HG03039 (cell line): Measurements from ENCODE around the gene SPOCK3.
"Not testable (repeated sequence)": the region's sequence is repeated elsewhere in the genome, so short reads cannot be mapped to it uniquely, and the experiment has no call there.

ENCODE experiments used
- ATAC-seq: cut with Tn5 transposase; IDR thresholded peaks from one replicate; pipeline ENCODE4 v1.9.1; 2021; ENCODE audit warnings: mild to moderate bottlenecking, moderate library complexity; ENCODE audit not compliant: unreplicated experiment

SPOCK3 gene

GRCh38 chr4:166968219-166968618 lies 266.1 kb downstream of the SPOCK3 start:
- ATAC-seq: not testable (repeated sequence)

- ATAC-seq: no peak
Measured at GRCh38 chr4:166965562-166965961, 268.7 kb downstream of the SPOCK3 start.

- ATAC-seq: no peak
Measured at GRCh38 chr4:166957451-166957850, 276.8 kb downstream of the SPOCK3 start.

- no peak for ATAC-seq
Measured at GRCh38 chr4:166956484-166956883, 277.8 kb downstream of the SPOCK3 start.

- peak; percentile 91 for ATAC-seq
Measured at GRCh38 chr4:166941629-166942028, 292.7 kb downstream of the SPOCK3 start.

- ATAC-seq: no peak
Measured at GRCh38 chr4:166930464-166930863, 303.8 kb downstream of the SPOCK3 start.

GRCh38 chr4:166924424-166924823 lies 309.9 kb downstream of the SPOCK3 start:
- no peak for ATAC-seq

GRCh38 chr4:166913926-166914325 lies 320.4 kb downstream of the SPOCK3 start:
- ATAC-seq: no peak

- ATAC-seq: no peak
Measured at GRCh38 chr4:166903408-166903807, 330.9 kb downstream of the SPOCK3 start.

- no peak for ATAC-seq
Measured at GRCh38 chr4:166902941-166903340, 331.4 kb downstream of the SPOCK3 start.

GRCh38 chr4:166896254-166896653 lies 338.0 kb downstream of the SPOCK3 start:
- ATAC-seq: peak; percentile 81

GRCh38 chr4:166895771-166896170 lies 338.5 kb downstream of the SPOCK3 start:
- no peak for ATAC-seq

GRCh38 chr4:166887457-166887856 lies 346.8 kb downstream of the SPOCK3 start:
- ATAC-seq: no peak

- no peak for ATAC-seq
Measured at GRCh38 chr4:166886718-166887117, 347.6 kb downstream of the SPOCK3 start.

- ATAC-seq: no peak
Measured at GRCh38 chr4:166882221-166882620, 352.1 kb downstream of the SPOCK3 start.

- ATAC-seq: no peak
Measured at GRCh38 chr4:166875821-166876220, 358.5 kb downstream of the SPOCK3 start.

GRCh38 chr4:166862032-166862431 lies 372.3 kb downstream of the SPOCK3 start:
- ATAC-seq: no peak

- not testable (repeated sequence) for ATAC-seq
Measured at GRCh38 chr4:166850398-166850797, 383.9 kb downstream of the SPOCK3 start.

GRCh38 chr4:166846939-166847338 lies 387.4 kb downstream of the SPOCK3 start:
- peak; percentile 51 for ATAC-seq

GRCh38 chr4:166842795-166843261 lies 391.5 kb downstream of the SPOCK3 start:
- no peak for ATAC-seq

- peak; percentile 77 for ATAC-seq
Measured at GRCh38 chr4:166839615-166840251, 394.6 kb downstream of the SPOCK3 start.

GRCh38 chr4:166838975-166839614 lies 395.2 kb downstream of the SPOCK3 start:
- peak; percentile 63 for ATAC-seq
